Gastrocnemius medialis (tissue), 4 donors: ENCODE results near the gene SLC39A11. TPM values are rescaled to one million over a fixed set of nuclear protein-coding genes. Genes with fewer than 3 reads are reported as not detected.

Experiments
- ATAC-seq, 2 donors: fragments of 150-250 bp; one replicate each; pipeline ENCODE4 v1.9.1; 2016
- DNase-seq, 2 donors: peaks; one replicate each; pipeline ENCODE4 v3.0.0-alpha.2; 2019
- H3K27ac ChIP-seq, 4 donors: fragments of 200-600 bp; sonication (generic); 1 replicate in 1 of 4; 2 replicates in 3 of 4; pipeline ENCODE4 v1.5.1; 2016 to 2018; ENCODE audit warnings: mild to moderate bottlenecking in 2 of 4, moderate library complexity in 1 of 4
- H3K27me3 ChIP-seq, 3 donors: fragments of 200-600 bp; sonication (generic) in 2 of 3; 1 replicate in 1 of 3; 2 replicates in 2 of 3; pipeline versions ENCODE4 v1.5.1 to v1.6.0; 2016 to 2019; ENCODE audit warnings: mild to moderate bottlenecking in 1 of 3, moderate library complexity in 1 of 3
- H3K36me3 ChIP-seq, 2 donors: fragments of 200-600 bp; sonication (generic) in 1 of 2; one replicate each; pipeline ENCODE4 v1.5.1; 2017 to 2018
- H3K4me1 ChIP-seq, 2 donors: fragments of 200-600 bp; sonication (generic) in 1 of 2; one replicate each; pipeline ENCODE4 v1.5.1; 2016 to 2017; ENCODE audit warnings: mild to moderate bottlenecking in 2 of 2
- H3K4me3 ChIP-seq, 4 donors: fragments of 200-600 bp; sonication (generic) in 3 of 4; 1 replicate in 1 of 4; 2 replicates in 3 of 4; pipeline ENCODE4 v1.5.1; 2016 to 2019; ENCODE audit warnings: mild to moderate bottlenecking in 2 of 4
- H3K9me3 ChIP-seq, 3 donors: fragments of 200-600 bp; sonication (generic) in 2 of 3; 1 replicate in 1 of 3; 2 replicates in 2 of 3; pipeline ENCODE4 v1.5.1; 2016 to 2019
- CTCF ChIP-seq, 5 experiments: fragments of 450-650 bp in 3 of 5; fragments of 200-600 bp in 2 of 5; sonication (generic) in 2 of 5; IDR thresholded peaks in 4 of 5; conservative IDR thresholded peaks in 1 of 5; 1 replicate in 4 of 5; 2 replicates in 1 of 5; pipeline ENCODE4 v1.5.1; 2016 to 2019; ENCODE audit warnings: antibody characterized with exemption in 5 of 5, mild to moderate bottlenecking in 3 of 5, moderate library complexity in 3 of 5
- POLR2A ChIP-seq, 2 donors: fragments of 450-650 bp; IDR thresholded peaks; one replicate each; pipeline ENCODE4 v1.6.1; 2017; ENCODE audit warnings: antibody characterized with exemption in 2 of 2, mild to moderate bottlenecking in 2 of 2, moderate library complexity in 2 of 2
- in situ Hi-C, 4 donors: fragments of 200-750 bp; cut with MboI; loops; one replicate each; pipeline versions ENCODE4 v1.15.0 to v1.8.0; 2017; ENCODE audit warnings: low sequenced_read_pairs in 4 of 4
- intact Hi-C: fragments of 100-400 bp; cut with DNase I; formaldehyde crosslinking; loops from one replicate; pipeline ENCODE4 v1.15.1; 2023; ENCODE audit warnings: low total_unique reads
- total RNA-seq, 4 donors: library from RNA; depleted of rRNA; stranded (reverse); fragments of >200 nt; gene quantifications; one replicate each; pipeline versions ENCODE4 v1.1.0 to v1.2.3, GENCODE V29; 2016

SLC39A11 gene
- total RNA-seq, 4 donors from 2014 or later, result 7.6 to 28.4 (median 10.7) TPM

GRCh38 chr17:72813481-72813880 lies 279.0 kb downstream of the SLC39A11 start:
- Histone ChIP-seq H3K4me1 (no peaks in the 10 kb centered on the region), H3K4me3 (no peak overlapping the region), H3K9me3 (peaks cover 0 to 14% (median 0%) of the 10 kb centered on the region in 3 donors), H3K27ac (no peak overlapping the region), H3K27me3 (no peaks in the 10 kb centered on the region), H3K36me3 (no peaks in the 10 kb centered on the region)
- in situ Hi-C loops, result no loop called here
- ATAC-seq (no peak), DNase-seq (no peak)
- TF ChIP-seq CTCF (IDR thresholded peaks at IDR 0.05 in 4 of 5, conservative IDR thresholded peaks at IDR 0.05 in 1 of 5) (no peak), POLR2A (IDR thresholded peaks at IDR 0.05) (no peak)
- intact Hi-C loops, result no loop called here

- Histone ChIP-seq H3K27me3 (no peaks in the 10 kb centered on the region), H3K9me3 (peaks cover 0 to 14% (median 0%) of the 10 kb centered on the region in 3 donors), H3K4me1 (no peaks in the 10 kb centered on the region), H3K4me3 (no peak overlapping the region), H3K36me3 (no peaks in the 10 kb centered on the region), H3K27ac (no peak overlapping the region)
- in situ Hi-C loops, result no loop called here
- intact Hi-C loops, result no loop called here
- TF ChIP-seq POLR2A (IDR thresholded peaks at IDR 0.05) (no peak), CTCF (IDR thresholded peaks at IDR 0.05 in 4 of 5, conservative IDR thresholded peaks at IDR 0.05 in 1 of 5) (no peak)
- no peak for DNase-seq
- no peak for ATAC-seq
These were observed 279.7 kb downstream of the SLC39A11 start for GRCh38 chr17:72812823-72813222.

- Histone ChIP-seq H3K4me1 (no peaks in the 10 kb centered on the region), H3K9me3 (peaks cover 0 to 14% (median 0%) of the 10 kb centered on the region in 3 donors), H3K4me3 (no peak overlapping the region), H3K27me3 (no peaks in the 10 kb centered on the region), H3K36me3 (no peaks in the 10 kb centered on the region), H3K27ac (no peak overlapping the region)
- DNase-seq, result no peak
- intact Hi-C loops, result no loop called here
- ATAC-seq, result no peak
- no peak for TF ChIP-seq CTCF (IDR thresholded peaks at IDR 0.05 in 4 of 5, conservative IDR thresholded peaks at IDR 0.05 in 1 of 5)
- TF ChIP-seq POLR2A (IDR thresholded peaks at IDR 0.05), result no peak
- in situ Hi-C loops, result no loop called here
These were observed 280.4 kb downstream of the SLC39A11 start for GRCh38 chr17:72811976-72812687.

GRCh38 chr17:72810991-72811508 lies 281.4 kb downstream of the SLC39A11 start:
- in situ Hi-C loops, result no loop called here
- no peak for TF ChIP-seq CTCF (IDR thresholded peaks at IDR 0.05 in 4 of 5, conservative IDR thresholded peaks at IDR 0.05 in 1 of 5)
- TF ChIP-seq POLR2A (IDR thresholded peaks at IDR 0.05), result no peak
- Histone ChIP-seq H3K4me1 (no peaks in the 10 kb centered on the region), H3K4me3 (no peak overlapping the region), H3K9me3 (peaks cover 0 to 14% (median 0%) of the 10 kb centered on the region in 3 donors), H3K27me3 (no peaks in the 10 kb centered on the region), H3K36me3 (no peaks in the 10 kb centered on the region), H3K27ac (no peak overlapping the region)
- intact Hi-C loops, result no loop called here
- ATAC-seq, result no peak
- no peak for DNase-seq
